HL-60 (cell line): ENCODE measurements around the gene GLIS1.

Source experiments
- DNase-seq, 2 experiments: peaks; one replicate each; pipeline ENCODE4 v3.0.0-alpha.2; 2010 to 2020; ENCODE audit warnings: low read depth in 1 of 2, low spot score in 1 of 2
- H3K27ac ChIP-seq: fragments of 250-450 bp; sonication (Bioruptor Pico); replicated peaks from 2 replicates; pipeline ENCODE4 v1.5.1; 2020; ENCODE audit warnings: mild to moderate bottlenecking, moderate library complexity
- H3K27me3 ChIP-seq: fragments of 250-450 bp; sonication (Bioruptor Pico); 2 replicates; pipeline ENCODE4 v1.5.1; 2021; ENCODE audit warnings: mild to moderate bottlenecking, moderate library complexity; ENCODE audit not compliant: insufficient read depth, poor library complexity, severe bottlenecking
- H3K4me3 ChIP-seq: replicated peaks from 2 replicates; pipeline ENCODE4 v1.5.1; 2011; ENCODE audit warnings: mild to moderate bottlenecking, control low read depth, low read length; ENCODE audit not compliant: insufficient read depth
- GABPA ChIP-seq: IDR thresholded peaks from 2 replicates; pipeline ENCODE4 v1.6.1; 2012; ENCODE audit warnings: low read depth
- POLR2AphosphoS5 ChIP-seq: IDR thresholded peaks from 2 replicates; pipeline ENCODE4 v1.6.1; 2012; ENCODE audit warnings: low read depth
- SPI1 ChIP-seq: IDR thresholded peaks from 2 replicates; pipeline ENCODE4 v1.6.1; 2012; ENCODE audit warnings: low read depth, mild to moderate bottlenecking, borderline replicate concordance
- TF ChIP-seq, protein P1 (sequence below): IDR thresholded peaks from one replicate; pipeline ENCODE4 v1.5.1; 2011; ENCODE audit warnings: low read length, control low read depth, inconsistent platforms; ENCODE audit not compliant: insufficient read depth
- TF ChIP-seq, protein P2 (sequence below): IDR thresholded peaks from 2 replicates; pipeline ENCODE4 v1.6.1; 2012; ENCODE audit warnings: low read depth; ENCODE audit not compliant: insufficient replicate concordance

The GLIS1 gene

DNA sequence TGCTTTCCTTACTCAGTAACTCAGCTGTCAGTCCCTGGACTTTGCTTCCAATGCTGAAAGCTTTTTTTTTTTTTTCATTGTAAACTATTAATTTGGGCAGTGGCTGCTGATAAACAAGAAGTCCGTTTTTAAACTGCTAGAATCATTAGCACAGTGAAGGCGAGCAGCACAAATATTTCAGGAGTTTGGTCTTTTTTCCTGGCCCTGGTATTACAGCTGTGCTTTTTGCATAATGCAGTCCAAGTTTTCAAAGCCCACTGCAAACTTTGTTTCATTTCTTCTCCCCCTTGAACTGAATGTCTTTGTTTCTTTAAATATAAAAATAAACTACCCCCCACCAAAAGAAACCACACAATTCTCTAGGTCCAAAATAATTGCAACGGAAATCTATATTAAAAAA is 6.6 kb downstream of the GLIS1 start:
- DNase-seq: no peak
- TF ChIP-seq POLR2AphosphoS5: no peak
- TF ChIP-seq, protein P1, sequence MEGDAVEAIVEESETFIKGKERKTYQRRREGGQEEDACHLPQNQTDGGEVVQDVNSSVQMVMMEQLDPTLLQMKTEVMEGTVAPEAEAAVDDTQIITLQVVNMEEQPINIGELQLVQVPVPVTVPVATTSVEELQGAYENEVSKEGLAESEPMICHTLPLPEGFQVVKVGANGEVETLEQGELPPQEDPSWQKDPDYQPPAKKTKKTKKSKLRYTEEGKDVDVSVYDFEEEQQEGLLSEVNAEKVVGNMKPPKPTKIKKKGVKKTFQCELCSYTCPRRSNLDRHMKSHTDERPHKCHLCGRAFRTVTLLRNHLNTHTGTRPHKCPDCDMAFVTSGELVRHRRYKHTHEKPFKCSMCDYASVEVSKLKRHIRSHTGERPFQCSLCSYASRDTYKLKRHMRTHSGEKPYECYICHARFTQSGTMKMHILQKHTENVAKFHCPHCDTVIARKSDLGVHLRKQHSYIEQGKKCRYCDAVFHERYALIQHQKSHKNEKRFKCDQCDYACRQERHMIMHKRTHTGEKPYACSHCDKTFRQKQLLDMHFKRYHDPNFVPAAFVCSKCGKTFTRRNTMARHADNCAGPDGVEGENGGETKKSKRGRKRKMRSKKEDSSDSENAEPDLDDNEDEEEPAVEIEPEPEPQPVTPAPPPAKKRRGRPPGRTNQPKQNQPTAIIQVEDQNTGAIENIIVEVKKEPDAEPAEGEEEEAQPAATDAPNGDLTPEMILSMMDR: no peak
- TF ChIP-seq GABPA: no peak
- TF ChIP-seq, protein P2, sequence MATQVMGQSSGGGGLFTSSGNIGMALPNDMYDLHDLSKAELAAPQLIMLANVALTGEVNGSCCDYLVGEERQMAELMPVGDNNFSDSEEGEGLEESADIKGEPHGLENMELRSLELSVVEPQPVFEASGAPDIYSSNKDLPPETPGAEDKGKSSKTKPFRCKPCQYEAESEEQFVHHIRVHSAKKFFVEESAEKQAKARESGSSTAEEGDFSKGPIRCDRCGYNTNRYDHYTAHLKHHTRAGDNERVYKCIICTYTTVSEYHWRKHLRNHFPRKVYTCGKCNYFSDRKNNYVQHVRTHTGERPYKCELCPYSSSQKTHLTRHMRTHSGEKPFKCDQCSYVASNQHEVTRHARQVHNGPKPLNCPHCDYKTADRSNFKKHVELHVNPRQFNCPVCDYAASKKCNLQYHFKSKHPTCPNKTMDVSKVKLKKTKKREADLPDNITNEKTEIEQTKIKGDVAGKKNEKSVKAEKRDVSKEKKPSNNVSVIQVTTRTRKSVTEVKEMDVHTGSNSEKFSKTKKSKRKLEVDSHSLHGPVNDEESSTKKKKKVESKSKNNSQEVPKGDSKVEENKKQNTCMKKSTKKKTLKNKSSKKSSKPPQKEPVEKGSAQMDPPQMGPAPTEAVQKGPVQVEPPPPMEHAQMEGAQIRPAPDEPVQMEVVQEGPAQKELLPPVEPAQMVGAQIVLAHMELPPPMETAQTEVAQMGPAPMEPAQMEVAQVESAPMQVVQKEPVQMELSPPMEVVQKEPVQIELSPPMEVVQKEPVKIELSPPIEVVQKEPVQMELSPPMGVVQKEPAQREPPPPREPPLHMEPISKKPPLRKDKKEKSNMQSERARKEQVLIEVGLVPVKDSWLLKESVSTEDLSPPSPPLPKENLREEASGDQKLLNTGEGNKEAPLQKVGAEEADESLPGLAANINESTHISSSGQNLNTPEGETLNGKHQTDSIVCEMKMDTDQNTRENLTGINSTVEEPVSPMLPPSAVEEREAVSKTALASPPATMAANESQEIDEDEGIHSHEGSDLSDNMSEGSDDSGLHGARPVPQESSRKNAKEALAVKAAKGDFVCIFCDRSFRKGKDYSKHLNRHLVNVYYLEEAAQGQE: no peak
- TF ChIP-seq SPI1: no peak
- Histone ChIP-seq H3K4me3 (no peak overlapping the region), H3K27me3 (peaks cover 22% of the 10 kb centered on the region), H3K27ac (no peak overlapping the region)

DNA sequence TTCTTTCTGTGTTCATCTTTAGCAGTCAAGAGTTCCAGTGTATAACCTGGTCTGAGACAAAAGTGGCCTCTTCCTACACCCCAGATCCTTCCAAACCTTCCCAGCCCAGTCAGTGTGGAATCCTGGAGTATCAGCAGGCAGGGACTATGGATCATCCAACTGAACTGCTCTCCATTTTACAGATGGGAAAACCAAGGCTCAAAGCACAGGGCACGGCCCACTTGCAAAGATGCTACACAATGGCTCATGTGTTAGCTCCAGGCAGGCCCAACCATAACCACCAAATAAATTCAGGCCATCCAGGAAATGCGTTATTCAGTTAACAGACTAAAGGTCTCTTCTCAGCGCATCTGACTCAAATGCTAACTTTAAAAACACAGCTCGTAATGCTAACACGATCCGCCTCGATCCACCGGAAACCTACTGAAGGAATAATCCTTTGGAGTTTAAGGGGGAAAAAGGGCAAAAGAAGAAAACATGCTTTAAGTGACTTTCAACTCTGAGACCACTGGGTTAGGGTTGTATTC is 7.1 kb downstream of the GLIS1 start:
- DNase-seq: no peak
- no peak overlapping the region for H3K27ac ChIP-seq
- peaks cover 16% of the 10 kb centered on the region for H3K27me3 ChIP-seq
- TF ChIP-seq, protein P1: no peak
- TF ChIP-seq, protein P2: no peak
- TF ChIP-seq POLR2AphosphoS5 (no peak), GABPA (no peak), SPI1 (no peak)
- H3K4me3 ChIP-seq: no peak overlapping the region

DNA sequence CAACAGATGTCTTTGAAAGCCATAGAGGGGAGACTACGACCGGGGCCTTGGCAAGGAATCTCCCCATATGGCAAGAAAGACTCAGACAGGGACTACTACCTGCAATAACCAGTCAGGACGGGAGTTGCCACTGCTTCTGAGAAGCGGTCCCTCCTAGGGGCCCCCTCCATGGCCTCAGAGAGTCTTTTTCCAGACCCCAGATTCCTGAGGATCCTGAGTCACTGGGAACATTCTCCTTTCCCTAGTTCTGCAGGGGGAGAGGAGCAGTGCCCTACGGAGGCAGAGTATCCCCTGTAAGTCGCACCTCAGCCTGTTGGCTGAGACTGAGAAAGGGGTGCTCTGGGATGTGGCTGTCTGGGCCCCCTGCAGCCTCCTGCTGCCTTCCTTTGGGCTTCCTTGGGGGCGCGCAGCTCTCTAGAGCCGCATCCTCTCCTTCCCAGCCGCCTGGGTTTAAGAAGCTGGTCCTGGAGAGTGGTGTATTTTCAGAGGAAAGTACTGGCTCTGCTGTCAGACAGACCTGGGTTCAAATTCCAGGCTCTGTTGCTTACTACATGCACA is 7.8 kb downstream of the GLIS1 start:
- Histone ChIP-seq H3K4me3 (no peak overlapping the region), H3K27ac (no peak overlapping the region), H3K27me3 (peaks cover 10% of the 10 kb centered on the region)
- TF ChIP-seq, protein P1: no peak
- TF ChIP-seq, protein P2: no peak
- TF ChIP-seq GABPA: no peak
- no peak for DNase-seq
